DOHH2 (cell line): ENCODE data around the gene IGFLR1.

Experiments used
- H3F3A ChIP-seq: fragments of 200-600 bp; sonication (generic), shearing (Covaris generic); 2 replicates; pipeline ENCODE4 v1.6.0; 2016; ENCODE audit warnings: antibody characterized with exemption, mild to moderate bottlenecking; ENCODE audit not compliant: control insufficient read depth, insufficient read depth
- H3K27ac ChIP-seq: fragments of 200-600 bp; sonication (generic); 2 replicates; pipeline ENCODE4 v1.5.1; 2014; ENCODE audit warnings: low read depth, mild to moderate bottlenecking, low read length, moderate library complexity
- H3K27me3 ChIP-seq: fragments of 200-600 bp; sonication (generic); 2 replicates; pipeline ENCODE4 v1.6.1; 2014; ENCODE audit warnings: mild to moderate bottlenecking, low read length, mixed read lengths; ENCODE audit not compliant: control insufficient read depth
- H3K36me3 ChIP-seq: fragments of 200-600 bp; sonication (generic); 2 replicates; pipeline ENCODE4 v1.6.1; 2014; ENCODE audit warnings: mild to moderate bottlenecking, low read length, moderate library complexity, mixed read lengths; ENCODE audit not compliant: control insufficient read depth
- H3K4me1 ChIP-seq: fragments of 200-600 bp; sonication (generic); 2 replicates; pipeline ENCODE4 v1.6.1; 2014; ENCODE audit warnings: mild to moderate bottlenecking, low read length, mixed read lengths; ENCODE audit not compliant: control insufficient read depth
- H3K4me2 ChIP-seq: fragments of 200-600 bp; sonication (generic); 2 replicates; pipeline ENCODE4 v1.6.0; 2014; ENCODE audit warnings: mild to moderate bottlenecking, low read length, moderate library complexity
- H3K4me3 ChIP-seq: fragments of 200-600 bp; sonication (generic); 2 replicates; pipeline ENCODE4 v1.5.1; 2014; ENCODE audit warnings: mild to moderate bottlenecking, low read length, mixed read lengths
- H3K79me2 ChIP-seq: fragments of 200-600 bp; sonication (generic); 2 replicates; pipeline ENCODE4 v1.6.1; 2014; ENCODE audit warnings: mild to moderate bottlenecking, low read length, mixed read lengths; ENCODE audit not compliant: control insufficient read depth
- H3K9me2 ChIP-seq: fragments of 200-600 bp; sonication (generic); replicated peaks from 2 replicates; pipeline ENCODE4 v1.6.1; 2014; ENCODE audit warnings: mild to moderate bottlenecking, low read length, mixed read lengths; ENCODE audit not compliant: control insufficient read depth
- H3K9me3 ChIP-seq: fragments of 200-600 bp; sonication (generic); 2 replicates; pipeline ENCODE4 v1.6.1; 2014; ENCODE audit warnings: antibody characterized with exemption, low read length, mixed read lengths; ENCODE audit not compliant: control insufficient read depth, insufficient read depth
- H4K20me1 ChIP-seq: fragments of 200-600 bp; sonication (generic); 2 replicates; pipeline ENCODE4 v1.6.0; 2014; ENCODE audit warnings: low read depth, mild to moderate bottlenecking, antibody characterized with exemption, low read length, moderate library complexity; ENCODE audit not compliant: control insufficient read depth, insufficient read depth
- EZH2phosphoT487 ChIP-seq: fragments of 200-600 bp; sonication (generic); IDR thresholded peaks from 2 replicates; pipeline ENCODE4 v1.6.1; 2017; ENCODE audit warnings: borderline replicate concordance, mild to moderate bottlenecking, antibody characterized with exemption, low read length, moderate library complexity, mixed read lengths
- TF ChIP-seq, protein P1 (sequence below): fragments of 200-600 bp; sonication (generic); IDR thresholded peaks from one replicate; pipeline ENCODE4 v1.5.1; 2014; ENCODE audit warnings: antibody characterized with exemption, mild to moderate bottlenecking, low read depth, low read length; ENCODE audit not compliant: poor library complexity, severe bottlenecking

IGFLR1 gene

DNA sequence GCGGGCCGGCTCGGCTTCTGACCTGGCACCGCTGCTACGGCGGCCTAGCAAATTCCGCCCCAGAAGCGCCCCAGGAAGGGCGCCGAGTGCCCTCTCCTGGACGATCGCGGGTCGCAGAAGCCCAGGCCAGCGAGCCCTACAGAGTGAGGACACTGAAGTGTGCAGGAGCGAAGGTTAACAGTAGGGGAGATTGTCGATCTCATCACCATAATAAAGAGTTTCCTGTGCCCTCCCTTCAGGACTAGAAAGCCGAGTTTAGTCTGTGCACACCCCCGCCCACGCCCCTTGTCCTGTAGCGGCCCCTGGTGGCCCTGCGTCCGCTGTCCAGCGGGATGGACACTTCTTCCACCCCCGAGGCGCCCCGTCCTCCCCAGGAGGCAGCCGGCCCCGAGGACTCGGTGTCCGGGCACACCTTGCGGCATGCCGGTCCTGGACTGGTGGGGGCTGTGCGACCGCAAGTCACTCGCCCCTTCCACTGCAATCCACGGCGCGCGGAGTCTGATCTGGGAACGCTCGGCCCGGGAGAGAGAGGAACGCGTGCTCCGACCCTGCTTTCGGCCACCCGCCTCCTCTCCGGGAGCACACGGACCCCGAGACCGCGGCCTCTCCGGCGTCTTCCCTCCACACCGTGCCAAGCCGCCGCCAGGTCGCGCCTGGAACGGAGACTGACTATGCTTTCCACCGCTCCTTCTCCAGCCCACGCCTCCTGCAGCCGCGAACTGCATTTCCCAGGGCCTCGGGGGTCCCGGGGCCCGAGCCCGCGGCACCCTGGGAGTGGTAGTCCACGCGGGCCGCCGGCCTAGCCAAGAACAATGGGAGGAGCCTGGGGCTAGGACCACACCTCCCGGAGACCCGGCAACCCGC lies 25.2 kb downstream of the IGFLR1 start:
- Histone ChIP-seq H3K4me1 (peaks cover 35% of the 10 kb centered on the region), H4K20me1 (peaks cover 10% of the 10 kb centered on the region; the same call in 1 of the 2 replicates), H3K9me3 (no peaks in the 10 kb centered on the region), H3K4me2 (peak overlapping the region; percentile 77), H3K27ac (peak overlapping the region; percentile 9; the same call in 1 of the 2 replicates), H3K9me2 (no peaks in the 10 kb centered on the region), H3F3A (no peaks in the 10 kb centered on the region), H3K27me3 (peaks cover 2% of the 10 kb centered on the region; the same call in 1 of the 2 replicates), H3K79me2 (peaks cover 40% of the 10 kb centered on the region), H3K4me3 (peak overlapping the region; percentile 89), H3K36me3 (peaks cover 21% of the 10 kb centered on the region)
- TF ChIP-seq, protein P1, sequence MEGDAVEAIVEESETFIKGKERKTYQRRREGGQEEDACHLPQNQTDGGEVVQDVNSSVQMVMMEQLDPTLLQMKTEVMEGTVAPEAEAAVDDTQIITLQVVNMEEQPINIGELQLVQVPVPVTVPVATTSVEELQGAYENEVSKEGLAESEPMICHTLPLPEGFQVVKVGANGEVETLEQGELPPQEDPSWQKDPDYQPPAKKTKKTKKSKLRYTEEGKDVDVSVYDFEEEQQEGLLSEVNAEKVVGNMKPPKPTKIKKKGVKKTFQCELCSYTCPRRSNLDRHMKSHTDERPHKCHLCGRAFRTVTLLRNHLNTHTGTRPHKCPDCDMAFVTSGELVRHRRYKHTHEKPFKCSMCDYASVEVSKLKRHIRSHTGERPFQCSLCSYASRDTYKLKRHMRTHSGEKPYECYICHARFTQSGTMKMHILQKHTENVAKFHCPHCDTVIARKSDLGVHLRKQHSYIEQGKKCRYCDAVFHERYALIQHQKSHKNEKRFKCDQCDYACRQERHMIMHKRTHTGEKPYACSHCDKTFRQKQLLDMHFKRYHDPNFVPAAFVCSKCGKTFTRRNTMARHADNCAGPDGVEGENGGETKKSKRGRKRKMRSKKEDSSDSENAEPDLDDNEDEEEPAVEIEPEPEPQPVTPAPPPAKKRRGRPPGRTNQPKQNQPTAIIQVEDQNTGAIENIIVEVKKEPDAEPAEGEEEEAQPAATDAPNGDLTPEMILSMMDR = peak; percentile 99
- no peak for TF ChIP-seq EZH2phosphoT487

DNA sequence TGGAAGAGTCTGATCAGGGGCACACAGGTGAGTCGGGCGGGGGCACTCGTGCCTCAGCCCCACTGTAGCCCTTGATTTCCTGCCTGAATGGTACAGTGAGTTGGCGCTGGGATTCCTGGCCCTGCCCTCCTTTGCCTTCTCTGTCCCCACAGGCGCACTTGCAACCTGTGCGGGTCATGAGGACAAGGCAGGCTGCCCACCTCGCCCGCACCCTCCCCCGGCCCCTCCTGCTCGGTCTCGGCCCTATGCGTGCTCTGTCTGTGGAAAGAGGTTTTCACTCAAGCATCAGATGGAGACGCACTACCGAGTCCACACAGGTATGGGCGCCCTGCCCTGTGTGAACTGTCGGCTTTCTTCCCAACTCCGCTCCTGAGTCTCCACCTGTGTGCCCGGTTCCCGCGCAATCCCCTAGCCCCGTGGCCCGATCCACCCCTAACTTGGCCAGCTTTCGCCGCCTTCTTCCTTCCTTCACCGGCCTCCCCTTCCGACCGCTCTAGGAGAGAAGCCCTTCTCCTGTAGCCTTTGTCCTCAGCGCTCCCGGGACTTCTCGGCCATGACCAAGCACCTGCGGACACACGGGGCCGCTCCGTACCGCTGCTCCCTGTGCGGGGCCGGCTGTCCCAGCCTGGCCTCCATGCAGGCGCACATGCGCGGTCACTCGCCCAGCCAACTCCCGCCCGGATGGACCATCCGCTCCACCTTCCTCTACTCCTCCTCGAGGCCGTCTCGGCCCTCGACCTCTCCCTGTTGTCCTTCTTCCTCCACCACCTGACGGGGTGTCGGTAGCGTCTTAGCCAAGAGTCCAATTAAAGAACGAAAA lies 26.1 kb downstream of the IGFLR1 start:
- H3K9me3 ChIP-seq = no peaks in the 10 kb centered on the region
- H4K20me1 ChIP-seq = peaks cover 10% of the 10 kb centered on the region; the same call in 1 of the 2 replicates
- peaks cover 34% of the 10 kb centered on the region for H3K79me2 ChIP-seq
- H3K4me3 ChIP-seq = peak overlapping the region; percentile 89
- no peaks in the 10 kb centered on the region for H3K9me2 ChIP-seq
- peaks cover 7% of the 10 kb centered on the region for H3K27me3 ChIP-seq
- H3K4me1 ChIP-seq = peaks cover 39% of the 10 kb centered on the region
- peak overlapping the region; percentile 77 for H3K4me2 ChIP-seq
- peaks cover 15% of the 10 kb centered on the region for H3K36me3 ChIP-seq
- H3F3A ChIP-seq = no peaks in the 10 kb centered on the region
- H3K27ac ChIP-seq = peak overlapping the region; percentile 9; the same call in 1 of the 2 replicates
- TF ChIP-seq, protein P1 = no peak
- TF ChIP-seq EZH2phosphoT487 = no peak

DNA sequence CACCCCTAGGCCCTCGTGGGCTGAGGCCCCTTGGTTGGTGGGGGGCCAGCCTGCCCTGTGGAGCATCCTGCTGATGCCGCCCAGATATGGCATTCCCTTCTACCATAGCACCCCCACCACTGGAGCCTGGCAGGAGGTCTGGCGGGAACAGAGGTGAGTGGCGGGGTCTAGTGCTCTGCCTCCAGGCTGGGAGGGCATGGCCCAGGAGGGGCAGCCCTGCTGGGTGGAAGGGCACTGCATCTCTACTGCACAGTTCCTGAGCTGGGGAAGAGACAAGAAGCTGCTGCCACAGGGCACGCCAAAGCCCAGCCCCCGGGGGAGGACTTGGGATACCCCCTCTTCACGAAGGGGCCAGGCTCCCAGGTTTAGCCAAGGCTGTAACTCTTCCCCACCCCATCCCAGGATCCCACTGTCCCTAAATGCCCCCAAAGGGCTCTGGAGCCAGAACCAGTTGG lies 26.9 kb downstream of the IGFLR1 start:
- Histone ChIP-seq H3K9me3 (no peaks in the 10 kb centered on the region), H3K4me1 (peaks cover 46% of the 10 kb centered on the region), H3K79me2 (peaks cover 28% of the 10 kb centered on the region), H3K27me3 (peaks cover 15% of the 10 kb centered on the region), H3K4me2 (peak overlapping the region; percentile 77), H3F3A (no peaks in the 10 kb centered on the region), H4K20me1 (peaks cover 10% of the 10 kb centered on the region; the same call in 1 of the 2 replicates), H3K4me3 (peak overlapping the region; percentile 89), H3K9me2 (no peaks in the 10 kb centered on the region), H3K27ac (no peak overlapping the region), H3K36me3 (peaks cover 11% of the 10 kb centered on the region)
- TF ChIP-seq, protein P1 = no peak
- no peak for TF ChIP-seq EZH2phosphoT487
